Ecto neural progenitor cell (in vitro differentiated cells): ENCODE measurements around the gene BOD1L2.

Source experiments
- DNase-seq: peaks from one replicate; pipeline ENCODE4 v3.0.0-alpha.2; 2018; ENCODE audit warnings: low spot score

Gene BOD1L2

GRCh38 chr18:57150081-57150480 lies 3.2 kb downstream of the BOD1L2 start:
- DNase-seq = no peak

- DNase-seq = peak; percentile 85
These were observed 3.9 kb downstream of the BOD1L2 start for GRCh38 chr18:57150828-57151227.

- DNase-seq = no peak
These were observed 7.4 kb downstream of the BOD1L2 start for GRCh38 chr18:57154191-57154830.

- no peak for DNase-seq
These were observed 17.5 kb downstream of the BOD1L2 start for GRCh38 chr18:57164401-57164800.

- DNase-seq = no peak
These were observed 20.9 kb downstream of the BOD1L2 start for GRCh38 chr18:57167617-57168308.

- no peak for DNase-seq
These were observed 24.1 kb downstream of the BOD1L2 start for GRCh38 chr18:57171026-57171425.

- no peak for DNase-seq
These were observed 28.6 kb downstream of the BOD1L2 start for GRCh38 chr18:57175532-57175931.

- no peak for DNase-seq
These were observed 38.5 kb downstream of the BOD1L2 start for GRCh38 chr18:57185434-57185833.

- no peak for DNase-seq
These were observed 42.1 kb downstream of the BOD1L2 start for GRCh38 chr18:57188851-57189557.

GRCh38 chr18:57190026-57190425 lies 43.1 kb downstream of the BOD1L2 start:
- no peak for DNase-seq

- DNase-seq = no peak
These were observed 47.2 kb downstream of the BOD1L2 start for GRCh38 chr18:57194070-57194469.

- no peak for DNase-seq
These were observed 47.7 kb downstream of the BOD1L2 start for GRCh38 chr18:57194622-57195021.

- DNase-seq = no peak
These were observed 48.5 kb downstream of the BOD1L2 start for GRCh38 chr18:57195341-57195740.

- DNase-seq = no peak
These were observed 50.4 kb downstream of the BOD1L2 start for GRCh38 chr18:57197261-57197660.

- DNase-seq = no peak
These were observed 51.2 kb downstream of the BOD1L2 start for GRCh38 chr18:57198073-57198472.
